Effector CD8-positive, alpha-beta T cell (primary cell): Measurements from ENCODE around the gene SFI1.
"Not testable (repeated sequence)": the region's sequence is repeated elsewhere in the genome, so short reads cannot be mapped to it uniquely, and the experiment has no call there.

Source experiments
- DNase-seq: peaks from one replicate; lab custom pipeline; 2025; lab: John Stamatoyannopoulos, UW

The SFI1 gene

DNA sequence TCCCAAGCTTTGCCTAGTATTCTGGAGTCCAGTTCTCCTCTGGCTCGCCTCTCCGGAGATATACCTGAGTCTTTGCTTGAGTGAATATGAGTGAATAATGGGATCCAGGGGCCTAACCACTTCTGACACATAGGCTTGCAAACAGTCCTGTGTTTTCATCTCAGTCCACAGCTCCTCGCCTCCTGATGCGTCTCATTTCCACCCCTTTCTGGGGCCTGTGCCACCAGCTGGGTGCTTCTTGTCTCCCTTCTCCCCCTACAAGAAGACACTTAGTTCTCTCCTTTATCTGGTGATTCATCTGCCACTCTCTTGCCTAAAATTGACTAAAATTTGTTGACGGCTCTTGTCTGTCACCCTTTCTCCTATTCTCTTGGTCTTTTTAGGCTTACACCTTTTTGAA, 44.6 kb downstream of the SFI1 start:
- no peak for DNase-seq

DNA sequence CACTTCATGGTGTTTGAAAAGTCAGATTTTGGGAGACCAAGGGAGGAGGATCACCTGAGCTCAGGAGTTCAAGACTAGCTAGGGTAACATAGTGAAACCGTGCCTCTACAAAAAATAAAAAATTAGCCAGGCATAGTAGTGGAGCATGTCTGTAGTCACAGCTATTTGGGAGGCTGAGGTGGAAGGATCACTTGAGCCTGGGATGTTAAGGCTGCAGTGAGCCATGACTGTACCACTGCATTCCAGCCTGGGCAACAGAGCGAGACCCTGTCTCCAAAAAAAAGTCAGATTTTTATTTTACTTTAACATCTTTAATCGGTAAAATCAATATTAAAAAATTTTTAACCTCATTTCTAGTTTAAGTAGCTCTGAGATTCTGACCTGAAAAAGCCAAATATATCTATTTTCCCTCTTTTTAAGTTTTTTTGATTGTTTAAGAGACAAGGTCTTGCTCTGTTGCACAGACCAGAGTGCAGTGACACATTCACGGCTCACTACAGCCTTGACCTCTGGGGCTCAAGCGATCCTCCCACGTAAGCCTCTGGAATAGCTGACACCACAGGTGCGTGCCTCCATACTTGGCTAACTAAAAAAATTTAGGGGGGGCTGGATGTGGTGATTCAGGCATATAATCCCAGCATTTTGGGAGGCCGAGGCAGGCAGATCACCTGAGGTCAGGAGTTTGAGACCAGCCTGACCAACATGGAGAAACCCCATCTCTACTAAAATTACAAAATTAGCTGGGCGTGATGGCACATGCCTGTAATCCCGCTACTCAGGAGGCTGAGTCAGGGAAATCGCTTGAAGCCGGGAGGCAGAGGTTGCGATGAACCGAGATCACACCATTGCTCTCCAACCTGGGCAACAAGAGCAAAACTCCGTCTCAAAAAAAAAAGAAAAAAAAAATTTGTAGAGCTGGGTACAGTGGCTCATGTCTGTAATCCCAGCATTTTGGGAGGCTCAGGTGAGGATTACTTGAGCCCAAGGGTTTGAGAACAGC, 48.4 kb downstream of the SFI1 start:
- no peak for DNase-seq

DNA sequence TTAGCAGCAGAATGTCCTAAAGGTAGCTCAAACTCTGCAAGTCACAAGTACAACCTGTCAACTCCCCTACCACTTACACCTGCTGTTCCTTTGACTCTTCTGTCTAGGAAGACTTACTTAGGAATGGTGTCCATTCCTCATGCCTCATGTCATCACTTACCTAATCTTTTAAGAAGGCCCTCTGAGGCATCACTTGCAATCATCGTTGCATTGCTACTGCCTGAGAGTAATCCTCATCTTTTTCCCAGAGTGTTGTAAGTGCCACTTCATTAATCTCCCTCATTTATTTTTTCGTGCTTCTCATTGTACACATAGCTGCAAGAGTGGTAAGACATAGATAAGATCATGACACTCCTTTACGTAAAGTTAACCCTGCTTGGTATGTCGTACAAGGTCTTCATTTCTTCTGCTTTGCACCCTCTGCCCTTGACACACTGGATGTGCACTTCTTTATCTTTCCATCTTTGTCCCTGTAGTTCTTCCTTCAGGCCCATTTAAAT, 54.6 kb downstream of the SFI1 start:
- DNase-seq: no peak

DNA sequence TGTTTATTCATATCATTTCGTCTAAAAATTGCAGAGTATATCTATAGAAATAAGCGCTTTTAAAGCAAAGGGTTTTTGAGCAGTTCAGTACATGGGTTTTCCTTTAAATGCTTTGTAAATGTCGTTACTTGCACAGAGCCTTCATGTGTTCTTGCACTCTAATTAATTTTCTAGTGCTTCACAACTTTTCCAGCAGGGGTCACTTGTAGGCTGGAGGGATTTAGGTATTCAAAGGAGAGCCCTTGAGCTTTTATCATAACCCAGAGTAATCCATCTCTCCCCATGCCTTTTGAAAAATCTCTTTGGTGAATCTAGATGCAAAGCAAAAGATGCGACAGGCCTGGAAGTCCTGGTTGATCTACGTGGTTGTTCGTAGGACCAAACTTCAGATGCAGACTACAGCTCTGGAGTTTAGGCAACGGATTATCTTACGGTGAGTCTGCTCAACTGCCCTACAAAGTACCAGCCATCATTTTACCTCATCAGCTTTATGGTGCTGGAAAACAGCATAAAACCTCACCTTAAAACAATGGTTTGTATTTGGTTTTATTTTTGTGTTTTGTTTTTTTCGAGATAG, 60.4 kb downstream of the SFI1 start:
- DNase-seq: no peak

DNA sequence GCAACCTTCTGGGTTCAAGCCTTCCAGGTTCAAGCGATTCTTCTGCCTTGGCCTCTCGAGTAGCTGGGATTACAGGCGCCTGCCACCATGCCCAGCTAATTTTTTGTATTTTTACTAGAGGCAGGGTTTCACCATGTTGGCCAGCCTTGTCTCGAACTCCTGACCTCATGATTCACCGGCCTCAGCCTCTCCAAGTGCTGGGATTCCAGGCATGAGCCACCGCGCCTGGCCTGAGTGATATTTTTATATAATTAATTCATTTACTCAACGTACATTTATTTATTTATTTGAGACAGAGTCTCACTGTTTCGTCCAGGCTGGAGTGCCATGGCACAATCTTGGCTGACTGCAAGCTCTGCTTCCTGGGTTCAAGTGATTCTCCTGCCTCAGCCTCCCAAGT, 62.2 kb downstream of the SFI1 start:
- DNase-seq: not testable (repeated sequence)

DNA sequence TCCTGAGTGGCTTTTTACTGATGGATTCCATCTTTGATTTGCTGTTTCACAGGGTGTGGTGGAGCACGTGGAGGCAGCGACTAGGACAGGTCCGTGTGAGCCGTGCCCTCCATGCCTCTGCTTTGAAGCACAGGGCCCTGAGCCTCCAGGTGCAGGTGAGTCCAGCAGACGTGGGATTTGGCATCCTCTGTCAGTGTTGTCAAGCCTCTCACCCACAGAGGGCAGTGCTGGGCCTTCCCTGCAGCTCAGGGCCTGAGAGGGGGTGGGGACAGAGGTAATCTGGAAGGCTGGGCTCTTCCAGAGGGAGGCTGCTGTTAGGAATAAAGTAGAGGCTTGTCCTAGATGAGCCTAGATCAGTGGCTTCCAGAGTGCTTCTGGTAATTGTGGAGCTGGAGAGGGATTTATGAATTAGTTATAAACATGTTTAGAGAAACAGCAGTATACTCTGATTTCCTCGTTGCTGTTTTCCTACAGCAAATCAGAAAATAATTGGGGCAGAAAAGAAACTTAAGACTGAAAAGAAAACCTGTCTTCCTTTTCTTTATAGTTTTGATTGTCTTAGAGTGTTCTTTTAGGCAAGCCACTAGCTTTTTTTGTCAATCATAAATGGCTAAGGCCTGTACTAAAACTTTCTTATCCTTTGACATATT, 65.0 kb downstream of the SFI1 start:
- no peak for DNase-seq

DNA sequence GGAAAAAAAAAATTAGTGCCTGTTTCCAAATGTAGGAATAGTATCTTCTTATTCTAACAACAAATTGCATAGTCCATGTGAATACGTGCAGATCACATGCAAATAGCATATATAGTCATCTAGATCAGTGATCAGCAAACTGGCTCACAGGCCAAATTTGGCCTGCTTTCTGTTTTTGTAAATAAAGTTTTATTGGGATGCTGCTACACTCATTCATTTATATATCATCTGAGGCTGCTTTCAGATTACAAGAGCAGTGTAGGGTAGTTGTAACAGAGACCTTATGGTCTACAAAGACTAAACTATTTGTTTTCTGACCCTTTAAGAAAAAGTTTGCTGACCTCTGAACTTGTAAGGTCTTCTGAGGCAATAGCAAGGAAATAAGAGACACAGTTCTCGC, 65.6 kb downstream of the SFI1 start:
- no peak for DNase-seq

DNA sequence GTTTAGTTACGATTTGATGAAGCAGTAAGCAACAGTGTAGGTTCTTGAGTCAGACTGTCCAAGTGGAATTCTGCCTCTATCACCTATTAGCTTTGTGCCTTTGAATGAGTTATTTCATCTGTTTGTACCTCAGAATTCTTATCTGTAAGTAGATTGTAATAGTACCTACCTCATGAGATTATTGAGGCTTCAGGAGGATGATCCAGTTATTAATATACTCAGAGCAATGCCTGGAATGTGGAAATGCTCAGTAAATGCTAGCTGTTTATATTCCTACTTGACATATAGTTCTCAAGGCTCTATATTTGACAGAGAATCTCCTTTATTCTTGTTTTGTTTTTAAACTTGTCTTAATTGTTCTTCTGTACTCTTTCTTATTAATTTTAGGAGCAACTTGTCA, 70.1 kb downstream of the SFI1 start:
- DNase-seq: no peak

DNA sequence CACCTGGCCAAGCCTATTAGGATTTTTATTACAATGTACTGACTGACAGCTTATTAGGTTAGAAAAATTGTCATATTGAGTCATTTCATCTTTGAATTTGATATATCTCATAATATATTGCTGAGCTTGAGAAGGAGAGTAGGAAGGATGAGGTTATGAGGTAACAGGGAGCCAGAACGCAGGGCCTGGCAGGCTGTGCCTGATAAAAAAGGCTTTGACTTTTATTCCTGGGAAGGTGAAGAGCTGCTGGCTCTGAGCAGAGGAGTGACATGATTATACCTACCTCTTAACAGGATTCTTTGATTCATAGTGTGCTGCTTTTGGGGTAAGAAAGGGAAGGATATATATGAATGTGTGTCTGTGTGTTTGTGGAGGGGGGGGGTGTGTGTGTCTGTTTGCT, 70.9 kb downstream of the SFI1 start:
- no peak for DNase-seq

DNA sequence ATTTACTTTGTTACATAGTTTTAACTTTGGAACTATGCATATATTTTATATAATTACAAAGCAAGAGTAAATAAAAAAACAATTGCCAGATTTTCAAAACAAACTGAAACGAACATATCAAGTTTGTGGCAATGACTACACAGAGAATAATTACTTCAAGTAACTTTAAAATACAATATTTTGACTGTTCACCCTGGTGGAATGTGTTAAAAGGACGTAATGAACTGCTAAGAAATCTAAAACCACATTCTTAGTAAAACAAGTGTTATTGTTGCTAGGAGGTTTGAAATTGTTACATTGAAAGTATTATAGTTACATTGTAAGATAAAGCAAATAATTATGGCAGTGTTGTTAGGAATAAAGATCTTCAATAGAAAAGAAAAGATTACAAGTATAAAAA, 71.4 kb downstream of the SFI1 start:
- DNase-seq: no peak

DNA sequence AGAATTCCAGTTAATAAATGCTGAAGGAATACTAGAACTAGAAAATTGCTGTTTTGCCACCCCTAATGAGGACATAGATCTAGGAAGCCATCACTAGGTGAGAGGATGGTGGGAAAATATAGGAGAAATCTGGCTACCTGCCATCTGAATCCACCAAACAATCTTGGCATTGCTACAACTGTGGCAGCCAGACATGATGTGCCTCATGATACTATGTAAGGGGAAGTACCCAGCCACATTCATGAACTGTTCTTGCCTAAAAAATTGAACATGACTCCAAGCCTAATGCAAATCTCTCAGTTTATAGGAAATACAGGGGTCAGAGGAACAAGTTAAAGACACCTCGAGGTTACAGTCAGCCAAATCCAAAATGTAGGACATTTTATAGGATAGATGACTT, 72.8 kb downstream of the SFI1 start:
- no peak for DNase-seq

DNA sequence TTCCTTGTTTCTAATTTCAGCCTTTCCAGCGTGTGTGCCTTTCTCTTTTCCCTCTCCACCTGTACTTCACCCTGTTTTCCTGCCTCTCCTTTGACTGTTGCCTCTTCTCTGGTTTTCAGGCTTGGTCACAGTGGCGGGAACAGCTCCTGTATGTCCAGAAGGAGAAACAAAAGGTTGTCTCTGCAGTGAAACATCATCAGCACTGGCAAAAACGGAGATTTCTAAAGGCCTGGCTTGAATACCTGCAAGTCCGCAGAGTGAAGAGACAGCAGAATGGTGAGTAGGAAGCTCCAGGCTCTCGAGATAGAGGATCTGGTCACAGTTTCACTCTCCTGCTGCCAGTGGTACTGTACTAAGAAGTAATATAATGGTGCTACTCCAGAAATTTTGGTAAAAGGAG, 76.6 kb downstream of the SFI1 start:
- DNase-seq: no peak

DNA sequence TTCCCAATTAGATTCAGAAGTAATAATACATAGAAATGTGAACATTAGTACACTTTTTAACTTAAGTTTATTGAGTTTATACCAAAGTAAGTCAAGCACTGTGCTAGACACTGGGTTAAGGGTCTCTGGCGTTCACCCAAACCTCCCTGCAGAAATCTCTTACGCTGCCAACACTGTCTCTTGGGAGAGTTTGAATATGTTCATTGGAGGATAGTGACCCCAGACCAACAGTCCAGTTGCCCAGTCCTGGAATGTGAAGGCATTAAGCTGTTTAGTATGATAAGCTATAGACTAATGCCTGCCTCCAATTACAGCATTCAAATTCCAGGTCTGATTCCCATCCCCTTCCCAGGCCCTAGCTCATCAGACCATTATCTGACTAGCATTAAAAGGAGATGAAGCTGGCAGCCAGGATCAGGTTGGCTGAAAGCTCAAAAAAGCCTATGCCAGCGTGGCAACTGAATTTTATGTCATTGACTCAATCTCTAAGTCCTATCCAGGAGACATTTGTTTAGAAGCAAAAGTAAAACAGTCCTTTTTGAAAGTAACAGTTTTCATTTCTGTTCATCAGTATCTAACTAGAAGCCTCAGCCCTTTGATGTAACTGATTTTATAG, 77.8 kb downstream of the SFI1 start:
- no peak for DNase-seq

DNA sequence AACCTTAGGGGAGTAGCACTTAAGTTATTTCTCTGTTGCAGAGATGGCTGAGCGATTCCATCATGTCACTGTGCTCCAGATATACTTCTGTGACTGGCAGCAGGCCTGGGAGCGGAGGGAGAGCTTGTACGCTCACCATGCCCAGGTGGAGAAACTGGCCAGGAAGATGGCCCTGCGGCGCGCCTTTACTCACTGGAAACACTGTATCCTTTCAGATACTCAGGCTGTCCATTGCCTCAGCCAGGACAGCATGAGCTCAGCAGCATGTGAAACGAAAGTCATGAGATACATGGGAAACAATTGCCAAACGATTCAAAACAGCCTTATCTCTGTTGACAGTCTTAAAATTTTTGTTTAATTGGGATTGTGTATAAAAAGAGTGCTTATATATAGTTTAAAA, 78.9 kb downstream of the SFI1 start:
- DNase-seq: no peak

DNA sequence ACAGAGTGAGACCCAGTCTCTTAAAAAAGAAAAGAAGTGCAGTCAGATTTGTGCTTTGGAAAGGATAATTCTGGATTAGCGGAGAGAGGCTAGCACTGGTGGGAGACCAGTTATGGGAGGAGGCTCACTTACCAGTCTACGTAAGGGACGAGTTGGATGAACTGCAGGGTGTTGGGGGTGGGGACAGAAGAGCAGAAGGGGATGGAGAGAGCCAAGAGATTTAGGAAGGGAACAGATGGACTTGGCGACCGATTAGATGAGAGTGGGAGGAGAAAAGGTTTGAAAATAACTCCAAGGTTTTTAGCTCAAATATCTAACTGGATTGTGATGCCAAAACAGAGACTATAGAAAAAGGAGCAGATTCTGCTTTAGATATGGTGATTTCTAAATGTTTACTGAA, 81.4 kb downstream of the SFI1 start:
- no peak for DNase-seq

DNA sequence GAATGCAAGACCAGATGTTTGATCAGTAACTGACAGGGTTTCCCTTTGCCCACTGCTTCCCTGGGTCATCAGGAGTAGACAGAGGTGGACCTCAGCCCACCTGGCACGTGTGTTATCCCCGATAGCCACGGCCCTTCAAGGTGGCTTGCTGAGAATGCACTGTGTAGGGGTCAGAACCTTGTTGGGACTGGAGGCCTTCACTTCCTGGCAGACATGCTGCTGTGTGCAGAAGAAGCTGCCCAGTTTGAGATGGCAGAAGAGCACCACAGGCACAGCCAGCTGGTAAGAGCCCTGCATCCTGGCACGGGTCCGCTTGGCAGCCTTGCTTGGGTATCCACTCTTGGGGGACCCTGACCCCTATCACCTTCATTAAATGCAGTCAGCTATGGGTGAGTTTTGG, 81.8 kb downstream of the SFI1 start:
- no peak for DNase-seq

DNA sequence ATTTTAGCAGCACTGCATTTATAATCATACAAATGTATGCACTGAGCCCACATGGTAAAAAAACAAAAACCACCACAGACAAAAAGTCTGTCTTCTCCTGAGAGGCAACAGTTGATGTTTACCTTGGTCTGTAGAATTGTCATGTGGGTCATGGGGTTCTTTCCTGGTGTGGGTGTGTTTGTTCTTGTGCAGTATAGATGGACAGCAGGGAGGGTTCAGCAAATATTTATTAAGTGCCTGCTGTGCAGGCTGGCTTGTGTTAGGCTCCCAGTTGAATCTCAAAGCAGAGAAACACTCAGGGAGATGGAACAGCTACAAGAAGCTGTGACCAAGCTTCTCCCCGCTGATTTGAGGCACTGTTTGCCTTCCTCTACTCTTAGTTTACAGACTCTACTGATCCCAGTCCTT, 83.5 kb downstream of the SFI1 start:
- DNase-seq: no peak

DNA sequence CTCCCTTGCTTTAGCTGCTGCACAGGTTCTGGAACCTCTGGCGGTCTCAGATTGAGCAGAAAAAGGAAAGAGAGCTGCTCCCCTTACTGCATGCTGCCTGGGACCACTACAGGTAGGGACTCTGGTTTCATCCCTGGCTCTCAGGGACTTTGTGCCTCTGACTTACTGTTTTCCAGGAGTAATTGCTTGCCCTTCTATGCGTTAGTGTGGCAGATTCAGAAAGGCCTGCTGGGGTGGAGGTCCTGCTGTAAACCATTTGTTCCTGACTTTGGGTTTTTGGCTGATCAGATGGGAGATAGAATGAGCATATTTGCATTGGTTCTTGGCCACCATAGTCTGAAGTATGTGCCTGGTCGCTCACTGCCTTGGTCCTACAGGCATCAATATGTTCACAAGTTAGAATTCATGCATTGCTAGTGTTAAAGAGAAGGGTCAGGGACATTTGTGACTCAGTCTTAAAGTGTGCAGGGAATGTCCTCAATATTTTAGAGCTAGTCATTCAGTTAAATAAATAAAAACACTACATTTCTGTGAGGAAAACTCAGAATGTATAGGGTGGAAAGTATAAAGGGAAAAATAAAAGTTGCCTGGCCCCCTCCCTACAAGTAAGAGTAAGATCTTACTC, 87.6 kb downstream of the SFI1 start:
- DNase-seq: no peak

DNA sequence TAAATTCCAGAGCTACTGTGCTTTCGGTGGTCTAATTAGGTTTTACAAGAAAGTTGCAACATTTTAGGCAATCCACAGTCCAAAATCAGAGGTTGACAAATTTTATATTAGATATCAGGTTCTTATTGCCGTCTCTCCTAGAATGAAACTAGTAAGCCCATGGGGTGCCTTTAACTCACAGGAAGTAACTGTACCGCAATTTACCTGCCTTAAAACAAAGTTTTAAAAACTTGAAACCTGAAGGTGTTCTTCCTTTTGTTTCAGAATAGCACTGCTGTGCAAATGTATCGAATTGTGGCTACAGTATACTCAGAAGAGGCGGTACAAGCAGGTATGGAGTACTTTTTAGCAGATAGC, 88.4 kb downstream of the SFI1 start:
- DNase-seq: no peak

DNA sequence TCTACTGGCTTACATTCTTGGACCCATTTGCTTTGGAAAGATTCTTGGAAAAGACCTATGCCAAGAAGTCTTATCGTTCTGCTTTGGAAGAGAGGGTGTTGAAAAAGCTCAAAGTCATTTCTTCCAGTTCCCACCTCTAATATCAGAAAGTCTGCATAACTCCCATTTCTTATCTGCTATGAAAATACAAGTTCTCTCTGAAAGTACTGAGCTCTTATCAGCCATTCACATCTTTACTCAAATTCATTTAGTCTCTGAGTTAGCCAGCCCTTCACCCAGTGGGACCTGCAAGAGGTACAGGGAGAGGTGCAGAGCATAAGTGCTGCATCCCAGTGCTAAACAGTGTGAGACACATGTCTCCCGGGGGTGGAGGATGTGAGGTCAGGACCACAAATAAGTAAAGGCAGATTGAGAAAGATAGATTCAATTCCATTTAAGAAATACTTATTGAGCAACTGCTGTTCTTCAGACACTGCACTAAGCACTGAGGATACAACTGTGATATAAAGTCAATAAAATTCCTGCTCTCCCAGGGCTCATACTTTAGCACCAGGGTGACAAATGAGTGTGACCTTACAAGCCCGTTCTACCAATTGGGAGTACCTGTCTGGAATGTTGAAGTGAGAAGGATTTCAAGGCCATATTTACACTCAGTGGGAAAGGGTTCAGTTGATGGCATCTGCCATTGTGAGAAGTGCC, 89.0 kb downstream of the SFI1 start:
- DNase-seq: no peak

DNA sequence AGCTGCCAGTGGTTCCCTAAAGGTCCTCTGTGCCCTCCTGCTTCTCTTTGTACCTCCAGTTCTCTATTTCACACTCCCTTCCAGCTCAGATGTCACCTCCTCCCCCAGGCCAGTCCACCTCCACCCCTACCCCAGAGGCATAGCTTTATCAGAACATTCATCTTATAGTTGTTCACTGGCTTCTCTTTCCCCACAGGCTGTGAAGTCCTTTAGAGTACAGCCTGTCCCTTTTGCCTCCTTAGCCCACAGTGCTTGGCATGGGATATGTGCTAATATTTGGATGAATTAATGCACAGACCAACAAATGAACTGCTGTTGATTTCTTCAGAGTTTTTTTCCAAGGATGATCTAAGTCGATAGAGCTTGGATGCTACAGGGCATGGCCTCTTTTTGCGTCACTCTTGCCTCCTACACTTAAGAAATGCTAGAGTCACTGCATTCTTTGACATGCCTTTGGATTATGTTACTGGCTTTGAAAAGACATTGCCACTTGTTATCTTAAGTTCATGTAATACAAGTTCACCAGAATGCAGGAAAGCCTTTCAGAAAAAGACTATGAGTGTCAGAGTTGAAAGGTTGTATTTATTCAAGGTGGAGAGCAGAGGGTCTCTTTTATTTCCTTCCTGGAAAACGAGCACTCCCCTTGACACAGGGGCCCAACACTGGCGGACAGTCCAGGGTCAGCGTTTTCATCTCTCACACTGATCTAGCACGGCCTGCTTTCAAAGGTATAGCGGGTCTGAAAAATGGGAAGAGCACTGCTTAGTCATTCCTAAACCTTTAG, 90.0 kb downstream of the SFI1 start:
- DNase-seq: no peak
